Astrocyte of the spinal cord (primary cell): ENCODE results near the gene HAP1.

Experiments
- DNase-seq: peaks from one replicate; pipeline ENCODE4 v3.0.0; 2011; ENCODE audit warnings: low read depth, low spot score
- H3K4me3 ChIP-seq: 2 replicates; pipeline ENCODE4 v1.5.1; 2011; ENCODE audit warnings: low read depth, mild to moderate bottlenecking, low read length, moderate library complexity
- CTCF ChIP-seq: IDR thresholded peaks from 2 replicates; pipeline ENCODE4 v1.5.1; 2012; ENCODE audit warnings: low read depth, mild to moderate bottlenecking, low read length, inconsistent platforms
- in situ Hi-C: cut with HindIII; loops from 2 replicates; pipeline ENCODE4 v1.10.0; 2017; ENCODE audit warnings: low sequenced_read_pairs

The HAP1 gene

GRCh38 chr17:41722231-41722630 lies 12.2 kb downstream of the HAP1 start:
- no peak for DNase-seq
- no peak for TF ChIP-seq CTCF
- H3K4me3 ChIP-seq, result no peak overlapping the region
- in situ Hi-C loops, result loop anchor here (10.0 kb wide), 1 partner anchor 83 kb away; no protein-coding TSS in a partner anchor

- no peak for DNase-seq
- TF ChIP-seq CTCF, result no peak
- no peak overlapping the region for H3K4me3 ChIP-seq
- in situ Hi-C loops, result no loop called here
Measured at GRCh38 chr17:41718287-41718645, 16.2 kb downstream of the HAP1 start.

- no peak overlapping the region for H3K4me3 ChIP-seq
- in situ Hi-C loops, result no loop called here
- no peak for TF ChIP-seq CTCF
- no peak for DNase-seq
Measured at GRCh38 chr17:41717408-41718286, 16.8 kb downstream of the HAP1 start.

DNA sequence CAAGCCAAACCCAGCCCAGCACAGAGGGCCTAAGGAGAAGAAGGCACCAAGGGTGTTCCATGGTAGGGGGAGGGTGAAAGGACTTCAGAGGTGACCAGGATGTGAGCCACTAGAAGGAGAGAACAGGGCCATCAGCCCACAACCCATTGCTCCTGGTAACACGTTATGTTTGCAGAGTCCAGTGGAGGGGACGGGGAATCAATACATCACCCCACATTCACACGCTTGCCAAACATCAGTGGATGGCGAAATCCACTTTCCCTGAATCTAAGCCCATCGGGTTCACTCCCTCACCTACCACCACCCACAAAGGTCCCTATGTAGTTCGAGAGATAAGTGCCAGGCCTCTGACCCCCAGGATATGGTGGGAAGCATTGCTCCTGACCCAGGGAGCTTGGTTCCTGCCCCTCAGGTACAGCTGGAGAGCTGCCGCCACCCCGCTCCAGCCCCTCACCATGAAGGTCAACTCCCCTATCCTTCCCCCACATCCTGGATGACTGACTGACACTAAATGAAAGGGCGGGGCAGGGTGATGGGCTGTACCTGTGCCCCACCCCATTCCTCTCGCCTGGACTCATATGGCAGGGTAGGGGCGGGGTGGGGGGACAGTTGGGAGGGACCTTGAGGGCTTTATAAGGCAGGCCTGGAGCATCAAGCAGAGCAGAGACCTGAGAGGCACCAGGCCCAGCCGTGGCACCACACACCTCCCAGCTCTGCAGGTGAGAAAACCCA lies 22.6 kb downstream of the HAP1 start, which contains the start of gene GAST:
Gene GAST, plus strand, starts transcription at position 663 of the 732 bp plus-strand sequence. CDS start 3,106 bp downstream, outside the sequence.
- no peak within 1 kb of the TSS for H3K4me3 ChIP-seq
- no peak for DNase-seq
- in situ Hi-C loops, result no loop called here
- no peak for TF ChIP-seq CTCF

DNA sequence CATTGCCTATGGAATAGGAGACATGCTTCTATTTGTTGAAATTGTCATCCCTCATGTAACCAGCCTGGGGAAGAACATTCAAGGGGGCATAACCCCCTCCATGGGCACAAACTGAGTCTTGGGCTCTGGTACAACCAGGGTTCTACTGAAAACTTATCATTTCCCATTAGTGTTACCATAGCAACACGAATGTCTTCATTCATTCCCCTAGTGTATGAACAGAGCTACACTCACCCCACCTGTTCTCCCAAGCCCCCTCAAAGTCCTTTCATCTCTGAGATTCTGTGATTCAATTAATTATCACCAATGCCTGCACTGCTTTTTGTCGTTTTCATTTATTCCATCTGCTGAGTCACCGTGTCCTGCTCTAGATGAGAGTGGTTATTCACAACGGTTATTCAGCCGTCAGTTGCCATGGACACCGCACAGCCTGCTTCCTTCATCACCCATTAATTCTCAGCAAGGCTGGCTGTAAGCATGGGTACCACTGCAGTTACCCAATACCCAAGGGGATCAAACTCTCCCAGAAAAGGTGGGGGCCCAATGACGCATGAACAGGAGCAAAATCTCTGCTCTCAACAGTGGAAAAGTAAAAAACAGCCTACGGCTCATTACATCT lies 23.9 kb downstream of the HAP1 start:
- in situ Hi-C loops, result no loop called here
- TF ChIP-seq CTCF, result no peak

DNA sequence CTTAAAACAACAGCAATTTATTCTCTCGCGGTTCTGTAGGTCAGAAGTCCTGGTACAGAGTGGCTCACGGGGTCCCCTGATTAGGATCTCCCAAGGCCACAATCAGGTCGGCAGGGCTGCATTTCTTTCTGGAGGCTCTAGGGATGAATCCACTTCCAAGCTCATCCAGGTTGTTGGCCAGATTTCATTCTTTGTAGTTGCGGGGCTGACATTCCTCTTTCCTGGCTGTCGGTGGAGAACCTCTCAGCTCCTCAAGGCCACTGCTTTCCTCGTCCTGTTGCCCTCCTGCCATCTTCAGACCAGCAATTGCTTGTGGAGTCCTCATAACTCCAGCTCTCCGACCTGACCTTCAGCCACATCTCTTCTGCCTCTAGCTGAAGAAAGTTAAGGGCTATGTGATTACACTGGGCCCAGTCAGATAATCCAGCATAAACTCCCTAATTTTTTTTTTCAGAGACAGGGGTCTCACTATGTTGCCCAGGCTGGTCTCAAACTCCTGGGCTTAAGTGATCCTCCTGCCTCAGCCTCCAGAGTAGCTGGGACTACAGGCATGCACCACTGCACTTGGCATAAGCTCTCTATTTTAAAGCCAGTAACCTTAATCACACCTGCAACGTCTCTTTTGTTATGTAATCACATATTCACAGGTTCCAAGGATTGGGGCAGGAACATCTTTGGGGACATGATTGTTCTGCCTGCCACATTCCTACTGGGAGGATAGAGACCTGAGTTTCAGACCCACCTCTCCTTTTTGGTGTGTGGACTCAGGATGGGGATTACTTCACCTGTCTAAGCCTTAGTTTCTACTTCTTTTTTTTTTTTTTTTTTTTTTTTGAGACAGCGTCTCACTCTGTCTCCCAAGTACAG lies 26.4 kb downstream of the HAP1 start:
- TF ChIP-seq CTCF, result no peak
- H3K4me3 ChIP-seq, result no peak overlapping the region
- DNase-seq, result no peak
- in situ Hi-C loops, result no loop called here

More for the DNA sequence above, 23.9 kb downstream of the HAP1 start:
- H3K4me3 ChIP-seq, result no peak overlapping the region
- peak; percentile 70 for DNase-seq
